22Rv1 (cell line): ENCODE data around the gene DMXL1.

Experiments
- CTCF ChIP-seq: fragments of 450-650 bp; IDR thresholded peaks from 2 replicates; pipeline ENCODE4 v1.5.1; 2017; ENCODE audit warnings: mild to moderate bottlenecking
- ZFX ChIP-seq: fragments of 450-650 bp; IDR thresholded peaks from 2 replicates; pipeline ENCODE4 v1.6.1; 2017; ENCODE audit warnings: antibody characterized with exemption, borderline replicate concordance

- TF ChIP-seq CTCF (no peak), ZFX (no peak)
Observed at GRCh38 chr5:119274767-119275130, 203.9 kb downstream of the DMXL1 start.
